HUDEP-2 (cell line): ENCODE data around the gene GSTT2.
"Not testable (repeated sequence)": the region's sequence is repeated elsewhere in the genome, so short reads cannot be mapped to it uniquely, and the experiment has no call there.

Experiments
- DNase-seq, 76 experiments: peaks; one replicate each; lab custom pipeline; 2025; ENCODE audit not compliant: unreplicated experiment in 76 of 76; lab: John Stamatoyannopoulos, UW

Gene GSTT2

DNA sequence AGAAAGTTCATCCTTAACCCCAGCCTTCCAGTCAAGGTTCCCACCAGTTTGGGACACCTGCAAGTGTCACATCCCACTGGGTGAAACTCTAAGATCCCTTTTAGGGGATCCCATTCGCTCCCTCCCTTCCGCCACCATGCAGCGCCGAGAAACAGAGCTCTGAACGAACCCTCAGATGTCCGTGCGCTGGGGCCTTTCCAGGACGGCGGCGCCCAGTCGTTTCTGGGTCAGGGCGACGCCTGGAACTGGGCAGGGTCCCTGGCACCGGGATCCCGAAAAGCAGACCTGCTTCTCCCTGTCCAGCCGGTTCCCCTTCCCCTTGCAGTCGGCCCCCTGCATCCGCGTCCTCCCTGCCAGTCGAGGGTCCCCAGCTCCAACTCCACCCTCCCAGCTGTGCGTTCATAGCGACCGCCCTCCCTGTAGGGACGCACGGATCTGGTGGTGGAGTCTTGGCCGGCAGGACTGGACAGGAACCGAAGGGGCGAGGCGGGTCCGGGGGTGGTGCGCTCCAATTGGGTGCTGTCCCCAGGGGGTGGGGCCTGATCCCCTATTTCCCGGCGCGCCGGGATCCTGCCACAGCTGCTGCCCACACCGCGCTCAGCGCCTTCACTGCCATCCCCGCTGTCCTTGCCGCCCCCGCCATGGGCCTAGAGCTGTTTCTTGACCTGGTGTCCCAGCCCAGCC is at the start of gene GSTT2:
Gene GSTT2 (plus strand): TSS at position 578 of the 684 bp plus-strand sequence.
- not testable (repeated sequence) for DNase-seq

- DNase-seq: no peak
These were observed 41.5 kb upstream of the GSTT2 start for GRCh38 chr22:23938328-23939016.

- no peak for DNase-seq
These were observed 40.9 kb upstream of the GSTT2 start for GRCh38 chr22:23939017-23939357.

- DNase-seq: not testable (repeated sequence)
These were observed 39.8 kb upstream of the GSTT2 start for GRCh38 chr22:23940166-23940565.

DNA sequence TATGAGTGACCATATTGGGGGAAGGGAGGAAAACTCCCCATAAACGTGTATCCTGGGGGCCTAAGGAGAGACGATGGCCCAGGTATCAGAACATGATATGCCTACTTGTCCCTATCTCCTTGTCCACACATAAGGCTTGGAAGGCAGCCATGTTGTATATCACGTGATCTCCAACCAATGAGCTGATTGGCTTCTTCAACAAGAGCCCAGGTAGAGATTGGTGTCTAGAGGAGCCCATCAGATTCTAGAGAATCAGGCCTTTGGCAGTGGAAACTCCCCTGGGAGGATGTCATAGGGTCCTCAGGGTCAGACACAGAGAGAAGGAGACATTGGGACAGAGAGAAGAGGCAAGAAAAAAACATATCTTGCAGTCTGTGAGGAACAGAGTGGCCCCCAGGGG is 32.5 kb upstream of the GSTT2 start:
- peak in 52 of 76 experiments; percentile 2 to 73 (median 31) for DNase-seq

GRCh38 chr22:23949764-23950163 is 30.2 kb upstream of the GSTT2 start:
- DNase-seq: not testable (repeated sequence)

DNA sequence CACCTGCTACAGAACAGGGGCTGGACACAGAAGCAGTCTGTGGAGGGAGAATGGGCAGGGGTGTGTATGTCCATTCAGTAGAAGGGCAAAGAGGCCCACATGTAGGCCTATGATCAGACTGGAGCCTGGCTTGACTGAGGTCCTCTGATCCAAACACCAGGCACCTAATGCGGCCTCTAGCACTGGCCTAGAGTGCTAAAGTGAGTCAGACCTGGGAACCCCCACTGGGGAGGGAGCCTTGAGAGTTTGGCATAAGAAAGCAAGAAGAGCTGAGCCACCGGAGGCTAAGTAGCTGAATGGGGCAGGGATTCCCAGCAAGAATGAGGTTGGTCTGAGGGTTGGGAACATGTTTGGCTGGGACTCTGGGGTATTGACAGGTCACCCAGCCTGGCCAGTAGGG is 28.6 kb upstream of the GSTT2 start:
- not testable (repeated sequence) for DNase-seq

DNA sequence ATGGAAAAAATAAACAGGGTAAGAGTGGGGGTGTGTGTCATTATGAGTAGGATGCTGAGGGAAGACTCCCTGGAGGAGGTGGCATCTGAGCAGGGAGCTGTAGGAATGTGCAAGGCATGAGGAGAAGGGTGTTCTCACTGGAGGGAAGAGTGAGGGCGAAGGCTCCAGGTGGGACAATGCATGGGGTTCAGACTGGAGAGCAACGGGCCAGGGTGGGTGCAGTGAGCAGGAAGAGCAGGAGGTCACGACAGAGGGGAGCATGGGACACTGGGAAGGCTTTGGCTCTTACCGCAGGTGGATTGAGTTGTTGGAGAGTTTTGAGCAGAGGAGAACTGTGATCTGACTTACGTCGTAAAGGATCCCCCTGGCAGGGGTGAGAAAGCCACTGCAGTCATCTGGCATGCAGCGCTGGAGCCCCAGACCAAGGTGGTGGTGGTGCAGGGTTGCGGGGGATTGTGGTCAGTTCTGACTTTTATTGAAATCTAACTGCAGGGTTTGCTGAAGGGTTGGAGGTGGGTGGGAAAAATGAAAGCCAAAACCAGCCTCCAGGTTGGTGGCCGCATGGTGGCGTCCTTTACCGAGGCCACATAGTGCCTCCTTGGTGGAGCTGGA is 27.0 kb upstream of the GSTT2 start:
- DNase-seq: not testable (repeated sequence)

GRCh38 chr22:23953485-23953884 is 26.4 kb upstream of the GSTT2 start:
- not testable (repeated sequence) for DNase-seq

DNA sequence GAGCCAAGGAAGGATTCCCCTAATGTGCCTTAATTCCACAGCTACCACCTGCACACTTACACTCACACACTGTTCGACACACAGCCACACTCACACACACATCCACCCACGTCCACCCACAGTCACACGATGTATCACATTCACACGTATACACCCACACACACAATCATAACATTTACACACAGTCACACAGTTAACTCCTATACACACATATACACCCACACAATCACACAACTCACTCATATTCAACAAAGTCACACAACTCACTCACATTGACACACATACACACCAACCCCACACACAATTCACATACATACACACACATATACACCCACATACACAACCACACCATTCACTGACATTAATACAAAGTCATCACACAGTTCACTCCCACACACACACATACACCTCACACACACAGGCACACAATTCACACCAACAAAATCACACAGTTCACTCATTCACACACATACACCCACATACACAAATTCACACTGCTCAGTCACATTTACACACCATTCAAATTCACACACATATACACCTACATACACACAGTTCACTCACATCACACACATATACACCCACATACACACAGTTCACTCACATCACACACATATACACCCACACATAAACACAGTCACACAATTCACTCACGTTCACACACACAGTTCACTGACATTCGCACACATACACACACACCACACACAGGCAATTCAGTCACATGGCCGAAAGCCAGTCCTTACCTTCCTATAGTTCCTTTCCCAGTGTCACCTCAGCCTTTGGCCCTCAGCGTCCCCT is 25.5 kb upstream of the GSTT2 start:
- not testable (repeated sequence) for DNase-seq

DNA sequence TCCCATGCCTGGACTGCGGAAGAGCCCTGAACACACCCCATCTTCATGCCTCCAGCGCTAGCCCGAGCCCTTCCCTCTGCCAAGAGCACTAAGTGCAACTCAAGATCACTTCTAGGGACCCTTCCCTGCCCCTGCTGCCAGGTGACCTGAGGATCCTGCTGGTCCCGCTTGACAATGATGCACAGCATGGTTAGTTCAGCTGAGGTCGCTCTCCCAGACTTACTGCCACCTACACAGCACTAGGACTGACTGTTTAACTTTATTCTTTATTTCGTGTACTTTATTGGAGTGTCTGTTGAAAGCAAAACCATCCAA is 25.0 kb upstream of the GSTT2 start:
- DNase-seq: not testable (repeated sequence)

DNA sequence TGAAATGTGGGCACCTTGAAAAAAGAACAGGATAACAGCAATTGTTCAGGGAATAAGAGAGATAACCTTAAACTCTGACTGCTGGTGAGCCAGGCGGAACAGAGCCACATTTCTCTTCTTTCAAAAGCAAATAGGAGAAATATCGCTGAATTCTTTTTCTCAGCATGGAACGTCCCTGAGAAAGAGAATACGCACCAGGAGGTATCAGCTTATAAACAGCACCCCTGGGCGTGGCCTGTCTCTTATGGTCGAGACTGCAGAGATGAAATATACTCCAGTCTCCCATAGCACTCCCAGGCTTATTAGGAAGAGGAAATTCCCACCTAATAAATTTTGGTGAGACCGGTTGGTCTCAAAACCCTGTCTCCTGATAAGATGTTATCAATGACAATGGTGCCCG is 24.0 kb upstream of the GSTT2 start:
- DNase-seq: not testable (repeated sequence)

DNA sequence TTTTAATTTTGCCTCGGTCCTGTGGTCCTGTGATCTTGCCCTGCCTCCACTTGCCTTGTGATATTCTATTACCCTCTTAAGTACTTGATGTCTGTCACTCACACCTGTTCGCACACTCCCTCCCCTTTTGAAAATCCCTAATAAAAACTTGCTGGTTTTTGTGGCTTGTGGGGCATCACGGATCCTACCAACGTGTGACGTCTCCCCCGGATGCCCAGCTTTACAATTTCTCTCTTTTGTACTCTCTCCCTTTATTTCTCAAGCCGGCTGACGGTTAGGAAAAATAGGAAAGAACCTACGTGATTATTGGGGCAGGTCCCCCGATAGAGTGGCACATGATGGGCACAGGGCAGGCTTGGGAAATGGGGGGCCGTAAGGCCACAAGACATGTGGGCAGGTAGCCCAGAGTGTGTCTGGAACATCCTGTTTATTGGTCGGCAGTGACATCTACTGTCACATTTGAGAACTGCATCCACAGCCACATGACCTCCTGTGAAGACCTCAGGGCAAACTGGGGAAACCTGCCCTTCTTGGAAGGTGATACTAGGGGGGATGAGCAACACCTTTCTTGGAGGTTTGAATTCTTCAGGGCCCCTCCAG is 23.5 kb upstream of the GSTT2 start:
- peak in 58 of 76 experiments; percentile 6 to 80 (median 50) for DNase-seq

DNA sequence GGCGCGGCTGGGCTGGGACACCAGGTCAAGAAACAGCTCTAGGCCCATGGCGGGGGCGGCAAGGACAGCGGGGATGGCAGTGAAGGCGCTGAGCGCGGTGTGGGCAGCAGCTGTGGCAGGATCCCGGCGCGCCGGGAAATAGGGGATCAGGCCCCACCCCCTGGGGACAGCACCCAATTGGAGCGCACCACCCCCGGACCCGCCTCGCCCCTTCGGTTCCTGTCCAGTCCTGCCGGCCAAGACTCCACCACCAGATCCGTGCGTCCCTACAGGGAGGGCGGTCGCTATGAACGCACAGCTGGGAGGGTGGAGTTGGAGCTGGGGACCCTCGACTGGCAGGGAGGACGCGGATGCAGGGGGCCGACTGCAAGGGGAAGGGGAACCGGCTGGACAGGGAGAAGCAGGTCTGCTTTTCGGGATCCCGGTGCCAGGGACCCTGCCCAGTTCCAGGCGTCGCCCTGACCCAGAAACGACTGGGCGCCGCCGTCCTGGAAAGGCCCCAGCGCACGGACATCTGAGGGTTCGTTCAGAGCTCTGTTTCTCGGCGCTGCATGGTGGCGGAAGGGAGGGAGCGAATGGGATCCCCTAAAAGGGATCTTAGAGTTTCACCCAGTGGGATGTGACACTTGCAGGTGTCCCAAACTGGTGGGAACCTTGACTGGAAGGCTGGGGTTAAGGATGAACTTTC is 18.7 kb upstream of the GSTT2 start, which contains the start of gene GSTT2B:
Gene GSTT2B (minus strand): TSS at position 112 of the 688 bp plus-strand sequence. CDS start 64 bp downstream, at position 48.
- DNase-seq: not testable (repeated sequence)

DNA sequence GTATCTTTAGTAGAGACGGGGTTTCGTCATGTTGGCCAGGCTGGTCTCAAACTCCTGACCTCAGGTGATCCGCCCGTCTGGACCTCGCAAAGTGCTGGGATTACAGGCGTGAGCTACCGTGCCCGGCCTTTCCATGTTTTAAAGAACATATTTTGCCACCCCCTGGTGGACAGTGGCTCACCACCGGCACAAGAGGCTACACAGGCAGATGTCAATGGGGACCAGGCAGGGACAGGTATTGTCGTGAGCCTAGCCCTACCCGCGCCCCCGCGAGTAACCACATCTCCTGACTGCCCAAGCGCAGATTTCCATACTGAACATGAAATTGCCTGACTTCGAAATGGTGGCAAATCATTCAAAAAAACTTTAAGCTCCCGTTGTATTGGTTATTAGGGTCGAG is 13.8 kb upstream of the GSTT2 start:
- not testable (repeated sequence) for DNase-seq

DNA sequence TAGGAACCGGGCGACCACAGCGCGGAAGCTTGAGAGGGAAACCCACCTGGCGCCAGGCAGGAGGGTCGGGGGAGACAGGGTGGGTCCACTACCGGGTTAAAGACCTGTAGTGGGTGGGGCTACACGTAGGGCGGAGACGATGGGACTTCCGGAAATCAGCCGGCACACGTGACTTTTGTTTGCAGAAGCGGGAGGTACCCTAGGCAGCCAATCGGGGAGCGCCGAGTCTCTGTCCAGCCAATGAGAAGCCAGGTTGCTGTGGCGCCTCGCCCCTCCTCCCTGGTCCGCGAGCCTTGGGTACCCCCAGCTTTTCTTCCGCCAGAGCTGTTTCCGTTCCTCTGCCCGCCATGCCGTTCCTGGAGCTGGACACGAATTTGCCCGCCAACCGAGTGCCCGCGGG is 13.4 kb upstream of the GSTT2 start, which contains the start of gene DDTL:
Gene DDTL (plus strand): TSS at position 321 of the 400 bp plus-strand sequence. CDS start 27 bp downstream, at position 348.
- not testable (repeated sequence) for DNase-seq

DNA sequence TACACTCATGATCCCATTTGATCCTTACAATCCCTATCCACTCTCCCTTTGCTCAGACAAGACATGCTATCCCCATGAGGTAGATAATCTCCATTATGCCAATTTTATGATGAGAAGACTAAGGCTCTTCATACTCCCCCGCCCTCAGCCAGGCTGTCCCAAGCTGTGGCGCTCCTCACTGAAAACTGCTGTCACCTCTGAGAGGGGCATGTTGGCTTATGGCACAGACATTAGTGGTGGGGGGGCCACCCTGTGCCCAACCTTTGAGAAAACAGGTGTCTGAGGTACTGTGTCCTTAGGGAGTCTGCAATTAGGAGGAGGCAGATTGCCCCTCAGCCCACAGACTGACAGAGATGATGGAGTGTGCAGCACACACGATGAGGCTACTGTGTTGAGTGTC is 10.9 kb upstream of the GSTT2 start:
- no peak for DNase-seq

DNA sequence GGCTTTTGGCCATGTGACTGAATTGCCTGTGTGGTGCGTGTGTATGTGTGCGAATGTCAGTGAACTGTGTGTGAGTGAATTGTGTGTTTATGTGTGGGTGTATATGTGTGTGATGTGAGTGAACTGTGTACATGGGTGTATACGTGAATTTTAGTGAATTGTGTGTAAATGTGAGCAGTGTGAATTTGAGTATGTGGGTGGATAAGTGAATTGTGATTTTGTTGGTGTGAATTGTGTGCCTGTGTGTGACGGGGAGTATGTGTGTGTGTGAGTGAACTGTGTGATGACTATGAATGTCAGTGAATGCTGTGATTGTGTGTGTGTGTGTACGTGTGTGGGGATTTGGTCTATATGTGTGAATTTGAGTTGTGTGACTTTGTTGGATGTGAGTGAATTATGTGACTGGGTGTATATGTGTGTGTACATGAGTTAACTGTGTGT is 9.7 kb upstream of the GSTT2 start:
- no peak for DNase-seq

DNA sequence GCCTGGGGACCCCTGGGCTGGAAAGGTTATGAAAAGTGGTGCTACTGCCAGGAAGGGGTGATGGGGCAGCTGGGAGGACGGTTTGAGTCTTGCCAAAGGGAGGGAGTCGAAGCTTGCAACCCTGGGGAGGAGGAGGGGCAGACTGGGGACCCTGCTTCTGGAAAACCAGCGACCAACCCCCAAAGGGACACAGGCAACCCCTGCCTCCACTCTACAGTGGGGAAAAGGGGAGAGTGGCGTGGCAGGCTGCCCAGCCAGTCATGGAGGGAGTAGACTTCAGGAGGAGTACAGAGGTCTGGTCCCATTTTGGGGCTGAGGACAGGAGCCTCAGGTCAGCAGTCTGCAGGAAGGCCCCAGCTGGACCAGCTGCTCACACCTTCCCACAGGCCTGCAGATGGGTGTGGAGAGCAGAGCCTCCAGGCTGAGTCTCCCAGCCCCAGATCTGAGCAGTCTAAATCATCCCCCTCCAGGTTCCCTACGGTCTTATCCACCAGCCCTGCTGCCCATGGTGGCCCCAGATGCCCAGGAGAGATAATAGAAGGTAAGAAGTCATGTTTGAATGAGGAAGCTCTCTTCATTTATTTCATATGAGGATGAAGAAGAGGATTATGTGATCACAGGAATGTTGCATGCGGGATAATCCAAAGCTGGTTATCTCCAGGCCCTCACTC is 9.0 kb upstream of the GSTT2 start:
- DNase-seq: peak in 14 of 76 experiments; percentile 4 to 33 (median 16)
